Endodermal cell (in vitro differentiated cells): ENCODE data around the gene NEDD4L. TPM values are rescaled to one million over a fixed set of nuclear protein-coding genes. Genes with fewer than 3 reads are reported as not detected.
"Not testable (repeated sequence)": the region's sequence is repeated elsewhere in the genome, so short reads cannot be mapped to it uniquely, and the experiment has no call there.

Source experiments
- DNase-seq: peaks from one replicate; pipeline ENCODE4 v3.0.0-alpha.2; 2017
- H3K27ac ChIP-seq: 2 replicates; pipeline ENCODE4 v1.5.1; 2013; ENCODE audit warnings: mild to moderate bottlenecking, low read depth, low read length, moderate library complexity
- H3K27me3 ChIP-seq: 2 replicates; pipeline ENCODE4 v1.6.1; 2013; ENCODE audit warnings: mild to moderate bottlenecking, low read length, moderate library complexity; ENCODE audit not compliant: insufficient read depth, control insufficient read depth, poor library complexity, severe bottlenecking
- H3K36me3 ChIP-seq: 2 replicates; pipeline ENCODE4 v1.7.0; 2013; ENCODE audit warnings: mild to moderate bottlenecking, low read length, moderate library complexity; ENCODE audit not compliant: control insufficient read depth, insufficient read depth
- H3K4me1 ChIP-seq: one replicate; pipeline ENCODE4 v1.7.0; 2013; ENCODE audit warnings: low read length; ENCODE audit not compliant: control insufficient read depth, insufficient read depth
- H3K4me3 ChIP-seq: 2 replicates; pipeline ENCODE4 v1.5.1; 2013; ENCODE audit warnings: mild to moderate bottlenecking, low read length, moderate library complexity
- H3K9ac ChIP-seq: 2 replicates; pipeline ENCODE4 v1.6.1; 2013; ENCODE audit warnings: mild to moderate bottlenecking, low read length, moderate library complexity; ENCODE audit not compliant: poor library complexity, severe bottlenecking; ENCODE audit errors: extremely low read depth
- H3K9me3 ChIP-seq: 2 replicates; pipeline ENCODE4 v1.6.1; 2013; ENCODE audit warnings: mild to moderate bottlenecking, low read length, moderate library complexity; ENCODE audit not compliant: control insufficient read depth
- H3K27ac Mint-ChIP-seq: 2 replicates; pipeline ENCODE4 v1.8.0; 2020; ENCODE audit warnings: mixed read lengths
- H3K27me3 Mint-ChIP-seq: 2 replicates; pipeline ENCODE4 v1.8.0; 2021; ENCODE audit warnings: mild to moderate bottlenecking, mixed read lengths; ENCODE audit not compliant: insufficient read depth
- H3K36me3 Mint-ChIP-seq: 2 replicates; pipeline ENCODE4 v1.8.0; 2020; ENCODE audit warnings: low read depth, mixed read lengths
- H3K4me1 Mint-ChIP-seq: 2 replicates; pipeline ENCODE4 v1.8.0; 2020; ENCODE audit warnings: mixed read lengths
- H3K4me3 Mint-ChIP-seq: 2 replicates; pipeline ENCODE4 v1.8.0; 2020; ENCODE audit warnings: mild to moderate bottlenecking, moderate library complexity, mixed read lengths
- H3K9me3 Mint-ChIP-seq: 2 replicates; pipeline ENCODE4 v1.8.0; 2020; ENCODE audit warnings: mild to moderate bottlenecking, mixed read lengths
- CTCF ChIP-seq: fragments of 200-600 bp; sonication (generic); conservative IDR thresholded peaks from 2 replicates; pipeline ENCODE4 v1.5.0; 2021; ENCODE audit warnings: antibody characterized with exemption, mild to moderate bottlenecking
- WGBS, 2 experiments: methylation state at CpG; one replicate each; pipeline versions ENCODE4 v1.1.5 to v1.1.7; 2013; ENCODE audit warnings: missing lambda C conversion rate in 2 of 2, mixed read lengths in 1 of 2; ENCODE audit not compliant: insufficient coverage in 1 of 2, insufficient read length in 1 of 2; 5-methylcytosine and 5-hydroxymethylcytosine counted together
- total RNA-seq, 2 donors: library from RNA; stranded (reverse); fragmentation: NEBNext Ultra II Directional in 1 of 2; extraction: Animal tissue kit (Norgen Biotek cat#: 25700) in 1 of 2; gene quantifications; 2 replicates in 1 of 2; 3 replicates in 1 of 2; pipeline ENCODE4 v1.2.1, GENCODE V29; 2021

NEDD4L gene
- total RNA-seq, 2 donors from 2014 or later: 70.5 to 75.3 TPM

DNA sequence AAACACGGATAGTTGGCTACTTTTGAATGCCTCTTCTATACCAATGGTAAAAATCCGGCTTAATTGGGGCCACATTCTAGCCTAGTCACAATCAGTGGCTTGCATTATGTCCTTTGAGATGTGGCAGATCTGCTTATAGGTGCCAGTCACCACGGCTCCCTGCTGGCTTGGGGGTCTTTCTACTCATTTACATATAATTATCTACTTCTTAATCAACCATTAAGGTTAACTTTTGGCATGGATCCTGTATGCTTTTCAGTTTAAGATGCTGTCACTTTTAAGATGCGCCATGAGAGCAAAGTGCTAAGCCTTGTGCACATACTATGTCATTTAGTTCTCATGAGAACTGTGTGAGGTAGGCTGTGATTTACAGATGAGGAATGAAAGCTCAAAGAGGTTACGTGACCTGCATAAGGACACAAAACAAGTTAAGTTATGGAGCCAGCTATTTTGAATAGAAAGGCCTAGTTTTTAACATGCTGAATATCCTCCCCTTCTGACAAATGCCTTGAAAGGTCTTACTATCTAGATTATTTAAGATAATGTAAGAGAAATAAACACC, 4.1 kb downstream of the NEDD4L start:
- Mint-ChIP-seq H3K36me3 (peaks cover 4% of the 10 kb centered on the region), H3K4me3 (no peak overlapping the region), H3K27me3 (no peaks in the 10 kb centered on the region), H3K9me3 (no peaks in the 10 kb centered on the region), H3K27ac (no peak overlapping the region), H3K4me1 (peaks cover 43% of the 10 kb centered on the region)
- no peak for TF ChIP-seq CTCF
- Histone ChIP-seq H3K27me3 (no peaks in the 10 kb centered on the region), H3K9me3 (no peaks in the 10 kb centered on the region), H3K4me1 (peaks cover 8% of the 10 kb centered on the region), H3K27ac (no peak overlapping the region), H3K9ac (no peak overlapping the region), H3K4me3 (no peak overlapping the region), H3K36me3 (no peaks in the 10 kb centered on the region)
- no peak for DNase-seq
- 86 to 94% methylated on average over 5 of the region's 5 CpGs for WGBS, 2 experiments

GRCh38 chr18:58049000-58049688, 5.1 kb downstream of the NEDD4L start:
- no peak for TF ChIP-seq CTCF
- Histone ChIP-seq H3K9ac (no peak overlapping the region), H3K4me3 (no peak overlapping the region), H3K4me1 (peaks cover 8% of the 10 kb centered on the region), H3K36me3 (no peaks in the 10 kb centered on the region), H3K9me3 (no peaks in the 10 kb centered on the region), H3K27me3 (no peaks in the 10 kb centered on the region), H3K27ac (no peak overlapping the region)
- Mint-ChIP-seq H3K9me3 (no peaks in the 10 kb centered on the region), H3K27ac (no peak overlapping the region), H3K27me3 (no peaks in the 10 kb centered on the region), H3K4me3 (no peak overlapping the region), H3K4me1 (peaks cover 46% of the 10 kb centered on the region), H3K36me3 (peaks cover 8% of the 10 kb centered on the region)
- no peak for DNase-seq
- 97% methylated on average over 5 to 6 of the region's 6 CpGs for WGBS, 2 experiments

DNA sequence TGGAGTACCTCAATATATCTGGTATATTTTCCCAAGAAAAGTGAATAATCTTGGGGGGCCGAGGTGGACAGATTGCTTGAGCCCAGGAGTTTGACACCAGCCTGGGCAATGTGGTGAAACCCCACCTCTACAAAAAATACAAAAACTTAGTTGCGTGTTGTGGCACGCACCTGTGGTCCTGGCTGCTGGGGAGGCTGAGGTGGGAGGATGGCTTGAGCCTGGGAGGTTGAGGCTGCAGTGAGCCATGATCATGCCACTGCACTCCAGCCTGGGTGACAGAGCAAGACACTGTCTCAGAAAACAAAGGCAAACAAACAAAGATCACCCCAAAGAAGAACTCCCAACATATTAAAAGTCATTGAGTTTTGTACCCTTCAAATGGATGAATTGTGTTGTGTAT, 6.9 kb downstream of the NEDD4L start:
- H3K27me3 Mint-ChIP-seq, H3K4me3 ChIP-seq, H3K36me3 Mint-ChIP-seq, H3K36me3 ChIP-seq, H3K9ac ChIP-seq, H3K9me3 Mint-ChIP-seq, H3K9me3 ChIP-seq, H3K27ac Mint-ChIP-seq, H3K27ac ChIP-seq, H3K4me3 Mint-ChIP-seq, H3K27me3 ChIP-seq, H3K4me1 ChIP-seq, DNase-seq: not testable (repeated sequence)
- H3K4me1 Mint-ChIP-seq: peaks cover 56% of the 10 kb centered on the region
- WGBS, 2 experiments: 95% methylated on average over 3 of the region's 3 CpGs
